SHP77 treated with DMSO at 0.1 percent for 48 hours (cell line): ENCODE data around the gene GTF2F2.
"Not testable (repeated sequence)": the region's sequence is repeated elsewhere in the genome, so short reads cannot be mapped to it uniquely, and the experiment has no call there.

Experiments used
- DNase-seq: peaks from one replicate; lab custom pipeline; 2025; lab: John Stamatoyannopoulos, UW

Gene GTF2F2

GRCh38 chr13:45178349-45179162 lies 58.2 kb downstream of the GTF2F2 start:
- peak; percentile 4 for DNase-seq

DNA sequence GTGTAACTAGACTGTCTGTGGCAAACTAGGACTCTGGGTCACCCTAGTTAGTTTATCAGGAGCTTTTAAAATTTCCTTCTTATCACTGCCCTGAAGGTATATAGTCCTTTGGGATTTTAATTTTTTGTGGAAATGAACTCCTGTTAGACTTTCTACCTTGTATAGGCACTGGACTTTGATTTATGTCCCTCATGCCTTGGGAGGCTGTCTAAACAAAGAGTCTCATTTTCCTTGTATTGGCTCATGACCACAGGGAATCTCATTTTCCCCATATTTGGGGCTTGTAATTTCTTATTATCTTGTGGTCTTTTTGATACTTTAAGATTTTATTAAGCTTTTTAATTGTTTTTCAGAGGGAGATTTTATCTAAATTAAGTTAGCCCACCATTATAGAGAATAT lies 59.1 kb downstream of the GTF2F2 start:
- peak; percentile 1 for DNase-seq

DNA sequence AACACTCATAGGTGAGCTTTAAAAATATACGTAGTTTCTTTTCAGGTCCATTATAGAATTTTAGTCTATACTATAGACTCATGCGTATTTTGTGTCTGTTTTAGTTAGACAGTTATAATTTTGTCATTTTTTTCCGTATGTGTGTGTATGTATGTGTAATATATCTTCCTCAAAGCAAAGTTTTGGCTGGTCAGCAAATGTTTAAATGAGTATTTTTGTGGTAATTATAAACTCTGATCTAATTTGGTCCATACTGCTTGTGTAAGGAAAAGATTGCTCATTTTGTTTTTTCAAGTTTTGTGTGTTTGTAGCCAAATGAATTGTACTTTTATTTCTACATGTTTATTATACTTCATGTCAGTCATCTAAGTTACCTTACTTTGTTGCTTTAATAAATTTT lies 60.0 kb downstream of the GTF2F2 start:
- DNase-seq = no peak

- DNase-seq = no peak
Measured at GRCh38 chr13:45180713-45181601, 60.6 kb downstream of the GTF2F2 start.

DNA sequence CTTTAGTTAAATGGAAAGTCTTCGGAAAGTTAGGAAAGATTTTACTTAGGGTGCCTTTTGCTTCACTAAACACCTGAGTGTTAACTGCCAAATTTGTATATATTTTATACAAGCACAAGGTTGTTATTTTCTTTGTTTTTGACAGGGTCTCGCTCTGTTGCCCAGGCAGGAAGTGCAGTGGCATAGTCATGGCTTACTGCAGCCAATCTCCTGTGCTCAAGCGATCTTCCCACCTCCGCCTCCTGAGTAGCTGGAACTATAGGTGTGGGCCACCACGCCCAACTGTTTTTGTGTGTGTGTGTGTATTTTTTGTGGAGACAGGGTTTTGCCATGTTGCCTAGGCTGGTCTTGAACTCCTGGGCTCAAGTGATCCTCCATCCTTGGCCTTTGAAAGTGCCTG lies 64.4 kb downstream of the GTF2F2 start:
- no peak for DNase-seq

DNA sequence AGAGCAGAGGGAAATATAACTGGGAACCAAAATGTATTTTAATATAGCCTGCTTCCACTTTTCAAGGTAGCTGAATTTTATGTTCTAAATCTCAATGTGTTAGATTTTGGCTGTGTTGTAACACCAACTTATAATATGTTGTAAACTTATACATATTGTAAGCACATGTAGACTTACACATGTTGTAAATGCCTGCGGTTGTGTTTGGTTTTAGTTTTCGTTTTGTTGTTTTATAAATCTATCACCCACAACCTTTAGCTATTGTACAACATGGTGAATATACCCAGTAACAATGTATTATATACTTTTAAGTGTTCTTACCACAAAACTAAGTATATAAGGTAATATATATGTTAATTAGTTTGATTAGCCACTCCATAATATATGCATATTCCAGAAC lies 65.0 kb downstream of the GTF2F2 start:
- no peak for DNase-seq

DNA sequence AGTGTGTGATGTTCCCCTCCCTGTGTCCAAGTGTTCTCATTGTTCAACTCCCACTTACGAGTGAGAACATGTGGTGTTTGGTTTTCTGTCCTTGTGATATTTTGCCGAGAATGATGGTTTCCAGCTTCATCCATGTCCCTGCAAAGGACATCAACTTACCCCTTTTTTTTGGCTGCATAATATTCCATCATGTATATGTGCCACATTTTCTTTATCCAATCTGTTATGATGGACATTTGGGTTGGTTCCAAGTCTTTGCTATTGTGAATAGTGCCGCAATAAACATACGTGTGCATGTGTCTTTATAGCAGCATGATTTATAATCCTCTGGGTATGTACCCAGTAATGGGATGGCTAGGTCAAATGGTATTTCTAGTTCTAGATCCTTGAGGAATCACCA lies 68.8 kb downstream of the GTF2F2 start:
- DNase-seq = not testable (repeated sequence)

- not testable (repeated sequence) for DNase-seq
Measured at GRCh38 chr13:45189511-45189910, 69.2 kb downstream of the GTF2F2 start.

DNA sequence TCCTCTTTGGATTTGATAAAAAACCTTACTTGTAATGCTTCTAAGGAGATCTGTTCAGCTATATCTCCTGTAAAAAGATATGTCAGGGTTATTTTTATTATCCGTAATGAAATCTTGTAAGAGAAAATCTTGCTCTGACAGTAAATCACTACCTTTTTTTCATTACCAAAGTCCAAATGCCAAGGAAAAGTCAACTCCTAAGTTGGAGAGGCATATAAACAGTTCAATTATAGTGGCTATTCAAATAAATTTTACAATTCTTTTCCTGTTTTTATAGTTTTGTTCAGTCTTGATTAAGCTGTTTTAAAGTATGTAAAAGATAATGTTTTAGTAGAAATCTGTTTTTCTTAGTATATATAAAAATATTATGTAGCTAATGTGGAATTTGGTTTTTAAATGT lies 71.6 kb downstream of the GTF2F2 start:
- no peak for DNase-seq

DNA sequence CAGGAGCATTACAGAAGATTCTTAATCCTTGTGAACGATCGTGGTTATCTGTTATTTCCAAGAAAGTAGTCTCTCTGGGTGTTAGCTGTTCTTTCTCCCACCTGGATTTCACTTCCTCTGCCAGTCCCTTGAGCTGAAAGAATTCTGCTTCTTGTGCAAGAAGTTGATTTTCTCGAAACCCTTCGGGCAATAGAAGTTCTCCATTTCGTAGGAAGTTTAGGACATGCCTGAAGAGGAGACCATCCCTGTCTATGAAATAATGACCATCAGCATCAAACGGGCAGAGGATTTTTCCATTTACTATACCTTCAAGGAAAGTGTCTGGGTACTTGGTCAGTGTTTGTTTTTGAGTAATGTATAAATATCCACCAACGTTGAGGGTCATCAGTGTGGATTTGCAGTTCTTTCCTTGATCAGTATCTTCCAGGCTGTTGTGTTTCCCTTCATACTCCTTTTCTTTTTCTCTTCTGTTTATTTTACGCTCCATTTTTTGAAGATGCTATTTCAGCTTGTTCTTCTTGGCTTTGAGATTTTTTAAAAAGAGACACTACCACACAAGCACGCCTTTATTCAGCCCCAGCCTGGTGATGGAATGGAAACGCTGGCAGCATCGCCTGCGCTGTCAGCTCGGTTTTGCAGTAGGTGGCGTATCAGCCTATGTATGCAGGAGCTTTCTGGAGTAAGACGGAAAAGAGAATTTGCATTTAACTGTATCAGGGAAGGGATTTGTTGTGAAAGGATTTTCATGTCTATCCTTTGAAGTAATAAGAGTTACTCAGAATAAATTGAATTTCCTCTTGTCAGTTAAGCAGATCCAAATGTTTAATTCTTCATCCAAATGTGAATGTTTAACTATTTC lies 74.0 kb downstream of the GTF2F2 start:
- no peak for DNase-seq

GRCh38 chr13:45195421-45195820 lies 75.1 kb downstream of the GTF2F2 start:
- DNase-seq = no peak

GRCh38 chr13:45196096-45196495 lies 75.8 kb downstream of the GTF2F2 start:
- DNase-seq = no peak

- no peak for DNase-seq
Measured at GRCh38 chr13:45196622-45197021, 76.3 kb downstream of the GTF2F2 start.

- DNase-seq = no peak
Measured at GRCh38 chr13:45198041-45198440, 77.7 kb downstream of the GTF2F2 start.

GRCh38 chr13:45198924-45199323 lies 78.6 kb downstream of the GTF2F2 start:
- no peak for DNase-seq

DNA sequence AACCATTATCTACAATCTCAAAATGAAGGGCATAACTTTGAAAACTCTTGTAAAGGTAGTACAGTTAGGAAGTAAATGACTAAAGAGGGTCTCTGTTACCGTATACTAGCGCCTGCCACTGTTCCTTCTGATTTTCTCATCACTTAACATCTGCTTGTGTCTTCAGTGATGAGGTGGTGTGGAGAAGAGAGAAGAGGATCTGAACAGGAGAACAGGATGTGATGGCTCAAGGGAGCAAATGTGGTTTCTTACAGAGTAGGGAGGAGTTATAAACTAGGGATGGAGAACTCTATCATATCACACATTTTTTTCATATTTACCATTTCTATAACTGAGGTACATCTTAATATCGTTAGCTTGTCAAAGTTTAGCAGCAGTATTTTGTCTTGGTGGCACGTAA lies 79.4 kb downstream of the GTF2F2 start:
- no peak for DNase-seq

DNA sequence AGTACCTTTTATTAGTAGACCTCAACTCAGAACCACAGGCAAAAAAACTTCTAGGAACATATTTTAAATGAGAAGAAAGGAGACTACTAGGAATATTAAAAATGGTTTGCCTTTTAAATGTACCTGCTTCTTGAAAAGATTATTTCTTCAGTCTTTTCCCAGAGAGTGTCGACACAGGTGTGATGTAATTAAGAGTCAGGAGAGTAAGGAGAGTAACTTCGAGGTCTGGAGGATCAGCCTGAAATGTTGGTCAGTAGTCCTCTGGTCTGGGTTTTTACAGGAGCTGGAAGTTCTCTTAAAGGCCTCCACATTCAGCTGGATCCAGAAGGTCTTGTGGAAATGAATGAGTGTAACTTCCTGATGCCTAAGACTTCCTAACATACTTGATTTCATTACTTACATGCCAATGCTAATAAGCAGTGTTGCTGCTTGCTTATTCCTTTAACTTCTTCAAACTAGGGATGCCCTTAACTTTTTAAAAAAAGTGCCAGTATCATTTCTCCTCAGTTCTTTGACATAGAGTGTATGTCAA lies 80.5 kb downstream of the GTF2F2 start, which contains the start of gene KCTD4:
KCTD4 (minus strand) TSS at position 345 of the 532 bp plus-strand sequence. CDS start 6,478 bp downstream, outside the sequence.
- DNase-seq = no peak

- no peak for DNase-seq
Measured at GRCh38 chr13:45205124-45205523, 84.8 kb downstream of the GTF2F2 start.

- DNase-seq = no peak
Measured at GRCh38 chr13:45206340-45206739, 86.0 kb downstream of the GTF2F2 start.

DNA sequence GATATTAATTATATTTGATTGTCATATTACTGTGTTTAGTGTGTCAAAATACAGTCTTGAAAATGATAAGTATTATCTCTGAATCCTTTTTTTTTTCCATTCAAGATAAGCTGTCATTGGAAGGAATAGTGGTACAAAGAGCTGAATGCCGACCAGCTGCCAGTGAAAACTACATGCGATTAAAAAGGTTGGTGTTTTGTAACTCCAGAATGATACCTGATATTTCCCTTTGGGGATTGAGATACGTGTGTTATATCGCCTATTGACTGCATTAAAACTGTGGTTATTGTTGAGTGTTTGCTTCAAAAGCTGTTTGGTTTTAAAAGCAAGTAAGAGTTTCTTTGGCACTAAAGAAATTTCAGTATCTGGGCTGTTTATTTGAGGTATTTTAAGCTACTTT lies 87.0 kb downstream of the GTF2F2 start:
- no peak for DNase-seq

GRCh38 chr13:45208132-45208531 lies 87.8 kb downstream of the GTF2F2 start:
- DNase-seq = no peak

DNA sequence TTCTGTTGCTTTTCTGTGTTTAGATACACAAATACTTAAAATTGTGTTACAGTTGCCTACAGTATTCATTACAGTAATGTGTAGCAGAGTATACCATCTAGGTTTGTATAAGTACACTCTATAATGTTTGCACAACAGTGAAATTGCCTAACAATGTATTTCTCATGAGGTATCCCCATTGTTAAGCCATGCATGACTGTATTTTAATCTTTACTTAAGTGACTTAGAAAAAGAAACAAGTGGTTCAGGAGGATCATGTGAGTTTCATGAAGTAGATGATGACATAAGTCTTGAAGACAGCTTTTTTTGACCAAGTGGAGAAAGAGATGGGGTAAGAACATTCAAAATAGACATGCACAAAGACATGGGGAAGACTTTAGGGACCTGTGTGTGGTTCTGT lies 88.9 kb downstream of the GTF2F2 start:
- no peak for DNase-seq
